HG03103 (cell line): ENCODE measurements around the gene NDST3.

Experiments used
- ATAC-seq: cut with Tn5 transposase; IDR thresholded peaks from one replicate; pipeline ENCODE4 v1.9.1; 2021; ENCODE audit warnings: low read depth; ENCODE audit not compliant: unreplicated experiment

The NDST3 gene

GRCh38 chr4:118173126-118173525 is 138.8 kb downstream of the NDST3 start:
- no peak for ATAC-seq

- ATAC-seq = no peak
Observed at GRCh38 chr4:118173956-118174725, 139.9 kb downstream of the NDST3 start.

- ATAC-seq = no peak
Observed at GRCh38 chr4:118175506-118175905, 141.2 kb downstream of the NDST3 start.

- ATAC-seq = no peak
Observed at GRCh38 chr4:118177126-118177525, 142.8 kb downstream of the NDST3 start.

GRCh38 chr4:118180776-118181175 is 146.5 kb downstream of the NDST3 start:
- ATAC-seq = no peak

- ATAC-seq = no peak
Observed at GRCh38 chr4:118190903-118191302, 156.6 kb downstream of the NDST3 start.

GRCh38 chr4:118193421-118193820 is 159.1 kb downstream of the NDST3 start:
- no peak for ATAC-seq

GRCh38 chr4:118206627-118207026 is 172.3 kb downstream of the NDST3 start:
- ATAC-seq = no peak

- no peak for ATAC-seq
Observed at GRCh38 chr4:118213101-118213500, 178.8 kb downstream of the NDST3 start.

- no peak for ATAC-seq
Observed at GRCh38 chr4:118215826-118216225, 181.5 kb downstream of the NDST3 start.

- ATAC-seq = no peak
Observed at GRCh38 chr4:118221227-118221800, 187.0 kb downstream of the NDST3 start.

GRCh38 chr4:118224243-118224829 is 190.1 kb downstream of the NDST3 start:
- ATAC-seq = no peak

GRCh38 chr4:118225511-118225910 is 191.2 kb downstream of the NDST3 start:
- no peak for ATAC-seq

GRCh38 chr4:118226311-118227010 is 192.2 kb downstream of the NDST3 start:
- no peak for ATAC-seq

GRCh38 chr4:118235566-118236120 is 201.4 kb downstream of the NDST3 start:
- no peak for ATAC-seq

- no peak for ATAC-seq
Observed at GRCh38 chr4:118237531-118237930, 203.2 kb downstream of the NDST3 start.

GRCh38 chr4:118249890-118250289 is 215.6 kb downstream of the NDST3 start:
- no peak for ATAC-seq

GRCh38 chr4:118254368-118254767 is 220.1 kb downstream of the NDST3 start:
- no peak for ATAC-seq

- no peak for ATAC-seq
Observed at GRCh38 chr4:118259111-118259510, 224.8 kb downstream of the NDST3 start.

GRCh38 chr4:118260309-118260708 is 226.0 kb downstream of the NDST3 start:
- no peak for ATAC-seq

GRCh38 chr4:118264096-118264495 is 229.8 kb downstream of the NDST3 start:
- no peak for ATAC-seq
